ENCODE data around the gene LRRC3C. TPM values are rescaled to one million over a fixed set of nuclear protein-coding genes. Genes with fewer than 3 reads are reported as not detected.

Gene LRRC3C
- total and polyA plus RNA-seq, 12 donors: not detected

- intact Hi-C loops (cut with DNase I): loop anchor here in 1 of 2 donors (10.0 kb wide), 1 partner anchor 56 kb away; no protein-coding TSS in a partner anchor
- Histone ChIP-seq H3K36me3 (replicated peaks in 1 of 2) (peaks cover 0 to 91% of the 10 kb centered on the region in 2 donors), H3K4me3 (no peak overlapping the region), H3K4me1 (replicated peaks in 1 of 2) (peaks cover 0 to 2% of the 10 kb centered on the region in 2 donors), H3K27ac (no peak overlapping the region), H3K9me3 (replicated peaks in 1 of 3) (no peaks in the 10 kb centered on the region), H3K27me3 (no peaks in the 10 kb centered on the region)
- TF ChIP-seq POLR2A (IDR thresholded peaks at IDR 0.05) (no peak), CTCF (IDR thresholded peaks at IDR 0.05) (no peak)
- DNase-seq: no peak
- WGBS, 4 donors: 83 to 87% (median 85%) methylated on average over 6 to 11 of the region's 11 CpGs
Measured at GRCh38 chr17:39988206-39988810, 60.8 kb downstream of the LRRC3C start.

- H3K27ac ChIP-seq: no peak overlapping the region
- WGBS, 4 donors: 89 to 94% (median 93%) methylated on average over 5 to 11 of the region's 11 CpGs
- H3K9me3 ChIP-seq (replicated peaks in 1 of 3): no peaks in the 10 kb centered on the region
- TF ChIP-seq POLR2A (IDR thresholded peaks at IDR 0.05): no peak
- peaks cover 0 to 4% of the 10 kb centered on the region in 2 donors for H3K4me1 ChIP-seq (replicated peaks in 1 of 2)
- H3K27me3 ChIP-seq: no peaks in the 10 kb centered on the region
- H3K36me3 ChIP-seq (replicated peaks in 1 of 2): peaks cover 0 to 91% of the 10 kb centered on the region in 2 donors
- intact Hi-C loops (cut with DNase I): no loop called here
- H3K4me3 ChIP-seq: no peak overlapping the region
- no peak for DNase-seq
Measured at GRCh38 chr17:39994448-39994847, 66.9 kb downstream of the LRRC3C start.

Other genes starting within 250 kb of the LRRC3C start
- 10 to 100 TPM; 15.1 to 35.1 (median 22.4) TPM for gene PGAP3, start 239.7 kb upstream of the LRRC3C start, total RNA-seq
- gene PGAP3, start 239.7 kb upstream of the LRRC3C start, polyA plus RNA-seq: 10 to 100 TPM in 2 of 3 donors, 1 to 10 TPM in 1; 7.6 to 24.2 (median 23.0) TPM
- 10 to 100 TPM in 6 of 9 donors, 1 to 10 TPM in 3; 7.4 to 16.9 (median 12.1) TPM for gene ERBB2, start 227.7 kb upstream of the LRRC3C start, total RNA-seq
- gene ERBB2, start 227.7 kb upstream of the LRRC3C start, polyA plus RNA-seq: 10 to 100 TPM in 1 of 3 donors, 1 to 10 TPM in 2; 4.8 to 12.3 (median 8.3) TPM
- 100 to 1,000 TPM in 1 of 9 donors, 10 to 100 TPM in 8; 41.9 to 210 (median 47.4) TPM for gene MIEN1, start 197.2 kb upstream of the LRRC3C start, total RNA-seq
- gene MIEN1, start 197.2 kb upstream of the LRRC3C start, polyA plus RNA-seq: 100 to 1,000 TPM in 2 of 3 donors, 10 to 100 TPM in 1; 79.9 to 130 (median 108) TPM
- 1 to 10 TPM in 1 of 9 donors, under 1 TPM in 4, not detected in 4; 0.06 to 1.2 (median 0.25) TPM for gene GRB7, start 189.8 kb upstream of the LRRC3C start, total RNA-seq
- under 1 TPM in 2 of 3 donors, not detected in 1; 0.17 to 0.56 TPM for gene GRB7, start 189.8 kb upstream of the LRRC3C start, polyA plus RNA-seq
- gene IKZF3, start 63.4 kb upstream of the LRRC3C start, total RNA-seq: 1 to 10 TPM in 5 of 9 donors, under 1 TPM in 4; 0.06 to 3.6 (median 1.0) TPM
- under 1 TPM; 0.37 to 0.88 (median 0.46) TPM for gene IKZF3, start 63.4 kb upstream of the LRRC3C start, polyA plus RNA-seq
- gene ZPBP2, start 59.5 kb upstream of the LRRC3C start, total RNA-seq: not detected
- gene ZPBP2, start 59.5 kb upstream of the LRRC3C start, polyA plus RNA-seq: not detected
- 1 to 10 TPM in 5 of 9 donors, under 1 TPM in 3, not detected in 1; 0.53 to 3.0 (median 1.1) TPM for gene GSDMB, start 9.1 kb upstream of the LRRC3C start, total RNA-seq
- gene GSDMB, start 9.1 kb upstream of the LRRC3C start, polyA plus RNA-seq: 10 to 100 TPM in 2 of 3 donors, under 1 TPM in 1; 0.51 to 11.7 (median 10.0) TPM
- gene ORMDL3, start 131 bp upstream of the LRRC3C start, total RNA-seq: 10 to 100 TPM; 29.1 to 76.7 (median 51.6) TPM
- 100 to 1,000 TPM in 1 of 3 donors, 10 to 100 TPM in 2; 40.4 to 102 (median 52.1) TPM for gene ORMDL3, start 131 bp upstream of the LRRC3C start, polyA plus RNA-seq
- 1 to 10 TPM in 4 of 9 donors, under 1 TPM in 1, not detected in 4; 0.14 to 2.2 (median 1.4) TPM for gene GSDMA, start 35.3 kb downstream of the LRRC3C start, total RNA-seq
- gene GSDMA, start 35.3 kb downstream of the LRRC3C start, polyA plus RNA-seq: under 1 TPM in 2 of 3 donors, not detected in 1; 0.20 to 0.53 TPM
- 100 to 1,000 TPM in 4 of 9 donors, 10 to 100 TPM in 5; 78.8 to 123 (median 98.2) TPM for gene PSMD3, start 53.1 kb downstream of the LRRC3C start, total RNA-seq
- 100 to 1,000 TPM in 1 of 3 donors, 10 to 100 TPM in 2; 42.8 to 109 (median 54.5) TPM for gene PSMD3, start 53.1 kb downstream of the LRRC3C start, polyA plus RNA-seq
- gene CSF3, start 87.7 kb downstream of the LRRC3C start, total RNA-seq: under 1 TPM in 5 of 9 donors, not detected in 4; 0.06 to 0.74 (median 0.41) TPM
- 1 to 10 TPM in 1 of 3 donors, under 1 TPM in 2; 0.24 to 6.1 (median 0.80) TPM for gene CSF3, start 87.7 kb downstream of the LRRC3C start, polyA plus RNA-seq
- gene MED24, start 126.7 kb downstream of the LRRC3C start, total RNA-seq: 100 to 1,000 TPM in 1 of 9 donors, 10 to 100 TPM in 8; 34.8 to 127 (median 74.2) TPM
- 100 to 1,000 TPM in 1 of 3 donors, 10 to 100 TPM in 2; 50.3 to 103 (median 92.9) TPM for gene MED24, start 126.7 kb downstream of the LRRC3C start, polyA plus RNA-seq
- gene THRA, start 135.2 kb downstream of the LRRC3C start, total RNA-seq: 100 to 1,000 TPM in 3 of 9 donors, 10 to 100 TPM in 6; 39.2 to 110 (median 73.8) TPM
- gene THRA, start 135.2 kb downstream of the LRRC3C start, polyA plus RNA-seq: 10 to 100 TPM; 41.8 to 62.3 (median 50.9) TPM
- 10 to 100 TPM in 8 of 9 donors, 1 to 10 TPM in 1; 3.4 to 69.1 (median 34.4) TPM for gene NR1D1, start 172.9 kb downstream of the LRRC3C start, total RNA-seq
- 10 to 100 TPM; 34.5 to 59.0 (median 36.6) TPM for gene NR1D1, start 172.9 kb downstream of the LRRC3C start, polyA plus RNA-seq
- 100 to 1,000 TPM in 1 of 9 donors, 10 to 100 TPM in 8; 47.8 to 100 (median 68.2) TPM for gene MSL1, start 194.2 kb downstream of the LRRC3C start, total RNA-seq
- gene MSL1, start 194.2 kb downstream of the LRRC3C start, polyA plus RNA-seq: 100 to 1,000 TPM in 2 of 3 donors, 10 to 100 TPM in 1; 74.2 to 143 (median 128) TPM
- gene CASC3, start 212.8 kb downstream of the LRRC3C start, total RNA-seq: 10 to 100 TPM; 31.0 to 72.4 (median 60.9) TPM
- 10 to 100 TPM; 36.2 to 65.1 (median 57.5) TPM for gene CASC3, start 212.8 kb downstream of the LRRC3C start, polyA plus RNA-seq
- 1 to 10 TPM in 8 of 9 donors, under 1 TPM in 1; 0.24 to 5.7 (median 3.7) TPM for gene RAPGEFL1, start 249.7 kb downstream of the LRRC3C start, total RNA-seq
- gene RAPGEFL1, start 249.7 kb downstream of the LRRC3C start, polyA plus RNA-seq: 10 to 100 TPM in 1 of 3 donors, 1 to 10 TPM in 2; 1.7 to 18.5 (median 7.3) TPM

Data from adrenal gland (tissue), 12 donors.